GM06990 (cell line): ENCODE results near the gene CAMSAP1.

Experiments
- DNase-seq: peaks from one replicate; pipeline ENCODE4 v3.0.0-alpha.2; 2011; ENCODE audit not compliant: insufficient read length; ENCODE audit errors: extremely low read depth
- H3K27me3 ChIP-seq: replicated peaks from 2 replicates; pipeline ENCODE4 v1.6.0; 2011; ENCODE audit warnings: low read length; ENCODE audit not compliant: control insufficient read depth, insufficient read depth
- H3K36me3 ChIP-seq: 2 replicates; pipeline ENCODE4 v1.5.1; 2011; ENCODE audit warnings: low read length; ENCODE audit not compliant: control insufficient read depth, insufficient read depth
- H3K4me3 ChIP-seq: replicated peaks from 2 replicates; pipeline ENCODE4 v1.5.1; 2011; ENCODE audit warnings: low read depth, mild to moderate bottlenecking, control low read depth, low read length
- TF ChIP-seq, protein P1 (sequence below): IDR thresholded peaks from 2 replicates; pipeline ENCODE4 v1.5.1; 2011; ENCODE audit warnings: low read length, control low read depth, mild to moderate bottlenecking, inconsistent platforms; ENCODE audit not compliant: insufficient read depth, poor library complexity, severe bottlenecking

The CAMSAP1 gene

GRCh38 chr9:135790356-135790755 is 117.0 kb downstream of the CAMSAP1 start:
- TF ChIP-seq, protein P1, sequence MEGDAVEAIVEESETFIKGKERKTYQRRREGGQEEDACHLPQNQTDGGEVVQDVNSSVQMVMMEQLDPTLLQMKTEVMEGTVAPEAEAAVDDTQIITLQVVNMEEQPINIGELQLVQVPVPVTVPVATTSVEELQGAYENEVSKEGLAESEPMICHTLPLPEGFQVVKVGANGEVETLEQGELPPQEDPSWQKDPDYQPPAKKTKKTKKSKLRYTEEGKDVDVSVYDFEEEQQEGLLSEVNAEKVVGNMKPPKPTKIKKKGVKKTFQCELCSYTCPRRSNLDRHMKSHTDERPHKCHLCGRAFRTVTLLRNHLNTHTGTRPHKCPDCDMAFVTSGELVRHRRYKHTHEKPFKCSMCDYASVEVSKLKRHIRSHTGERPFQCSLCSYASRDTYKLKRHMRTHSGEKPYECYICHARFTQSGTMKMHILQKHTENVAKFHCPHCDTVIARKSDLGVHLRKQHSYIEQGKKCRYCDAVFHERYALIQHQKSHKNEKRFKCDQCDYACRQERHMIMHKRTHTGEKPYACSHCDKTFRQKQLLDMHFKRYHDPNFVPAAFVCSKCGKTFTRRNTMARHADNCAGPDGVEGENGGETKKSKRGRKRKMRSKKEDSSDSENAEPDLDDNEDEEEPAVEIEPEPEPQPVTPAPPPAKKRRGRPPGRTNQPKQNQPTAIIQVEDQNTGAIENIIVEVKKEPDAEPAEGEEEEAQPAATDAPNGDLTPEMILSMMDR, result no peak
- Histone ChIP-seq H3K4me3 (no peak overlapping the region), H3K27me3 (no peaks in the 10 kb centered on the region), H3K36me3 (no peaks in the 10 kb centered on the region)
- no peak for DNase-seq

DNA sequence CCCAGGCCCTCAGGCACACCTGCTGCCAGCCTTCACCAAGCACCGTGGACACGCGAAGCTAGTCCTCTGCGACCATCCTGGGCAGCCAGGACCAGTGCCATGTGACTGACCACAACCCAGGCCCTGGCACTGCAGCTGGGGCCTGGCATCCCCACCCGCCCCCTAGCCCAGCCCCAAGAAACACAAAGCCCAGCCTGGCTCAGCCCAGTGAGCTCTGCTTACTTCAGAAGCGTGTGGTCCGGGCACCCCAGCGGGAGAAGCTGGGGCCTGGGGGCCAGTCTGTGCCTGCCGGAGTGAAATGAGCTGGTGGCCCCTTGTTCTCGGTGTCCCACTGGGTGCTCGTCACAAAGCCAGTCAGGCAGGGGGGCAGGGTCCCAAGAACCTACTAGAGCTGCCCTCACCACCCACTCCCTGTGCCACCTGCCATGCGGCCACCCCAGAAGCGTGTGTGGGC is 117.5 kb downstream of the CAMSAP1 start:
- Histone ChIP-seq H3K4me3 (no peak overlapping the region), H3K36me3 (no peaks in the 10 kb centered on the region), H3K27me3 (no peaks in the 10 kb centered on the region)
- TF ChIP-seq, protein P1, result no peak
- DNase-seq, result no peak

GRCh38 chr9:135788576-135789300 is 118.6 kb downstream of the CAMSAP1 start:
- no peak for DNase-seq
- no peak overlapping the region for H3K4me3 ChIP-seq
- H3K36me3 ChIP-seq, result no peaks in the 10 kb centered on the region
- TF ChIP-seq, protein P1, result no peak
- no peaks in the 10 kb centered on the region for H3K27me3 ChIP-seq

DNA sequence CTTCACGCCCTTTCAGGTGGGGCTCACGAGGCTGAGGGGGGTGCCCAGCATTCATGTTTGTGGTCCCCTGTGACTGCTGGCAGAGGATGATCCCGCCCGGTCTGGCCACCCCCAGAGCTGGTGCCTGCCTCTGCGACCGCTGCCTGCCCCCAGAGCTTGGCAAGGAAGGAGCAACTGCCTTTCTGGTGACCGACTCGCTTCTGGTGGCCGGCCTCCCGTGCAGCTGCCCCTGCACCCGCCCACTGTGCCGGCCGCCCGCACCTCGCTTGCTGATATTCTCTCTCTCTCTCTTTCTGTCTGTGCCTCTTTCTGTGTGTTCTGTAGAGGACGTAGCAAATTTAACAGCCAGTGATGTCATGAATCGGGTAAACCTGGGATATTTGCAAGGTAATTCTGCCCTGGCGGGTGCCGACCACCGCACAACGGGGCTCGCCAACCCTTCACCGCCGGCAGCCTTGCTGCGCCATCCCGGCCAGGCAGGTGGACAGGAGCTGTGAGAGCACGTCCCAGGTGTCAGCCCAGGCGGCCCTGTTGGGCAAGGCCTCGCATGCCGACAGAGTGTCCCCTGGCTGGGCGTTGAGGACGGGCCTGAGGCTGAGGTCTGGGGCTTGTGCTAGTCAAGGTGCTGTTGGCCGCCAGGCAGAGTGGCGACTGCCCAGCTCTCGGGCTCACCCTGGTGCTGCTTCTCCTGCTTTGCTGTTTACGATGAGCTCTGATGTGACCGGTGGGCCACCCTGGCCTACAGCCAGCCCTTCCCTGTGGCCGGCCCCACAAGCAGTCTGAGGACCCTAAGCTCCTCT is 119.4 kb downstream of the CAMSAP1 start:
- Histone ChIP-seq H3K4me3 (no peak overlapping the region), H3K36me3 (no peaks in the 10 kb centered on the region), H3K27me3 (no peaks in the 10 kb centered on the region)
- DNase-seq, result no peak
- TF ChIP-seq, protein P1, result no peak

DNA sequence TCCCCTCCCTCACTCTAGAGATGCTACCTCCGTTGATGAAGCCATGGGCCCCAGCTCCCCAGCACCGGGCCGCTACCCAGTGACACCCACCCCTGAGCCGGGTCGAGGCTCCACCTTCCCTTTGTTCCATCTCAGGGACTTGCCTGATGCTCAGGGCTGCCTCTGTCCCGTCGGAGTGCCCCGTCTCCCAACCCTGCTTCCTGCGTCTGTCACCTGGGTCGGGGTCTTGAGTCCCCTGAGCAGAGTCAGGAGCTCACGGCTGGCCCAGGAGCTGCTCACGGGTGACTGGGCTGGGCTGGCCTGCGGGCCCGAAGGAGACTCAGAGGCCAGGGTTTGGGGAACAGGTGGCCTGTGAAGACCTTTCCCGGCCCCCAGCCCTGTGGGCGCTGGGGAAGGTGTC is 120.0 kb downstream of the CAMSAP1 start:
- DNase-seq, result no peak
- no peaks in the 10 kb centered on the region for H3K27me3 ChIP-seq
- TF ChIP-seq, protein P1, result no peak
- no peak overlapping the region for H3K4me3 ChIP-seq
- H3K36me3 ChIP-seq, result no peaks in the 10 kb centered on the region
